T-helper 1 cell (primary cell): ENCODE data around the gene P3H3.

Experiments used
- DNase-seq, 5 donors: peaks; one replicate each; pipeline ENCODE4 v3.0.0-alpha.2; 2012 to 2020

Gene P3H3

GRCh38 chr12:6799147-6799546 is 29.1 kb upstream of the P3H3 start:
- no peak for DNase-seq

GRCh38 chr12:6807170-6807569 is 21.0 kb upstream of the P3H3 start:
- DNase-seq, result no peak

- no peak for DNase-seq
Measured at GRCh38 chr12:6809056-6809455, 19.2 kb upstream of the P3H3 start.

- no peak for DNase-seq
Measured at GRCh38 chr12:6810758-6811157, 17.4 kb upstream of the P3H3 start.

GRCh38 chr12:6813363-6813762 is 14.8 kb upstream of the P3H3 start:
- DNase-seq, result no peak

GRCh38 chr12:6816598-6816997 is 11.6 kb upstream of the P3H3 start:
- no peak for DNase-seq

GRCh38 chr12:6817098-6817497 is 11.1 kb upstream of the P3H3 start:
- no peak for DNase-seq

GRCh38 chr12:6817662-6818157 is 10.5 kb upstream of the P3H3 start:
- DNase-seq, result no peak

- no peak for DNase-seq
Measured at GRCh38 chr12:6818222-6818621, 10.0 kb upstream of the P3H3 start.

GRCh38 chr12:6818645-6819044 is 9.6 kb upstream of the P3H3 start:
- DNase-seq, result no peak

GRCh38 chr12:6819106-6820030 is 8.8 kb upstream of the P3H3 start:
- DNase-seq, result no peak

GRCh38 chr12:6820166-6820565 is 8.0 kb upstream of the P3H3 start:
- DNase-seq, result no peak

- DNase-seq, result no peak
Measured at GRCh38 chr12:6821591-6822425, 6.4 kb upstream of the P3H3 start, which contains the start of gene GPR162. Gene GPR162, plus strand, starts transcription at chr12:6821821. Its CDS starts 2,078 bp downstream, at chr12:6823899.

- DNase-seq, result no peak
Measured at GRCh38 chr12:6822426-6823135, 5.6 kb upstream of the P3H3 start.

GRCh38 chr12:6823182-6824084 is 4.8 kb upstream of the P3H3 start:
- DNase-seq, result no peak

GRCh38 chr12:6824085-6824775 is 4.0 kb upstream of the P3H3 start:
- no peak for DNase-seq

- no peak for DNase-seq
Measured at GRCh38 chr12:6824901-6825381, 3.3 kb upstream of the P3H3 start.

- peak; percentile 57 to 79 (median 67) for DNase-seq
Measured at GRCh38 chr12:6825398-6826124, 2.6 kb upstream of the P3H3 start.

- no peak for DNase-seq
Measured at GRCh38 chr12:6826125-6826733, 2.0 kb upstream of the P3H3 start.
